ENCODE measurements around the gene TMEM203. TPM values are rescaled to one million over a fixed set of nuclear protein-coding genes. Genes with fewer than 3 reads are reported as not detected.

Gene TMEM203
- total RNA-seq, 4 donors from 2014 or later = 24.7 to 45.9 (median 32.0) TPM

GRCh38 chr9:137184881-137185660 lies 20.4 kb downstream of the TMEM203 start:
- H3K4me3 ChIP-seq = no peak overlapping the region
- intact Hi-C loops (cut with DNase I; ENCODE audit: low total_unique reads) (no loop called here), in situ Hi-C loops (cut with MboI; ENCODE audit: low sequenced_read_pairs in 4 of 4) (no loop called here)
- no peaks in the 10 kb centered on the region for H3K27me3 ChIP-seq
- no peak for ATAC-seq
- peaks cover 32 to 37% of the 10 kb centered on the region in 2 donors for H3K4me1 ChIP-seq
- TF ChIP-seq POLR2A (IDR thresholded peaks at IDR 0.05) = no peak
- H3K36me3 ChIP-seq = peaks cover 3 to 54% of the 10 kb centered on the region in 2 donors
- no peak overlapping the region for H3K27ac ChIP-seq
- DNase-seq = no peak
- no peaks in the 10 kb centered on the region for H3K9me3 ChIP-seq

GRCh38 chr9:137183980-137184595 lies 21.4 kb downstream of the TMEM203 start:
- peaks cover 3 to 61% of the 10 kb centered on the region in 2 donors for H3K36me3 ChIP-seq
- intact Hi-C loops (cut with DNase I; ENCODE audit: low total_unique reads) = no loop called here
- DNase-seq (no peak), ATAC-seq (no peak)
- peaks cover 22 to 27% of the 10 kb centered on the region in 2 donors for H3K4me1 ChIP-seq
- no peak overlapping the region for H3K27ac ChIP-seq
- H3K4me3 ChIP-seq = no peak overlapping the region
- in situ Hi-C loops (cut with MboI; ENCODE audit: low sequenced_read_pairs in 4 of 4) = no loop called here
- no peaks in the 10 kb centered on the region for H3K9me3 ChIP-seq
- no peaks in the 10 kb centered on the region for H3K27me3 ChIP-seq
- no peak for TF ChIP-seq CTCF (IDR thresholded peaks at IDR 0.05 in 4 of 5, conservative IDR thresholded peaks at IDR 0.05 in 1 of 5)
- TF ChIP-seq POLR2A (IDR thresholded peaks at IDR 0.05) = no peak

DNA sequence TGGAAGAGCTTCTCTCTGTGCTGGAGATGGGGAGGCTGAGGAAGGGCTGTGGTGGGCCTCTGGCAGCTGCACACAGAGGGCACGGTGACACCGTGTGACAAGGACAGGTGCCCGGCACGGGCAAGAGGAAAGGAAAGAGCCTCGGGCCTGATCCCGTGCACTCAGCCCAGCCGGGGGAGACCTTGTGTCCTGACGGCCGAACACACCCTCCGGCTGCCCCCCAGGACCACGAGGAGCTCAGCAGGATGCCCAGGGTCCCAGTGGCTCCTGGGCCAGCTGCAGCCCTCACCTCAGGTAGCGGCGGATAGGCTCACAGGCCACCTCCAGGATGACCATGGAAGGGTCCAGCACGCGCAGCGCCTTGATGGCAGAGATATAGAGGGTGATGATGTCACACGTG lies 22.6 kb downstream of the TMEM203 start:
- no peaks in the 10 kb centered on the region for H3K9me3 ChIP-seq
- peaks cover 21 to 23% of the 10 kb centered on the region in 2 donors for H3K4me1 ChIP-seq
- no peak overlapping the region for H3K4me3 ChIP-seq
- H3K36me3 ChIP-seq = peaks cover 3 to 71% of the 10 kb centered on the region in 2 donors
- no peak for ATAC-seq
- TF ChIP-seq POLR2A (IDR thresholded peaks at IDR 0.05) (no peak), CTCF (IDR thresholded peaks at IDR 0.05 in 4 of 5, conservative IDR thresholded peaks at IDR 0.05 in 1 of 5) (no peak)
- no peaks in the 10 kb centered on the region for H3K27me3 ChIP-seq
- intact Hi-C loops (cut with DNase I; ENCODE audit: low total_unique reads) = no loop called here
- no peak overlapping the region for H3K27ac ChIP-seq
- no peak for DNase-seq
- in situ Hi-C loops (cut with MboI; ENCODE audit: low sequenced_read_pairs in 4 of 4) = no loop called here

DNA sequence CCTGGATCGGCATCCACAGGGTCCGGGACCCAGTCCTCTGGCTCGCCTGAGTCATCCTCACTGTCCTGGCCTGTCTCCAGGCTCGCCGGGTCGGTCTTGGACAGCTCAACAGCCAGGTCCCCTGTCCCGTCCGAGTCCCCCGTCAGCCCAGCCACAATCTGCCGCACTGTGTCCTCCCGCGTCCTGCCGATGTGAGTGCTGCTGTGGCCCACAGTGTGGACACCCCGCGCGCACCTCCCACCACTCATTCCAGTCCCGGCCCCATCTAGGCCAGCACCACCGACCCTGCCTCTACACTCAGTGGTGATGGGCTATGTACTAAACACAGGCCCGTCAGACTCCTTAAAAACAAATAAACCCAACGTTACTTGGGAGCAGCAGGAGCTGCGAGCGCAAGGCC lies 23.8 kb downstream of the TMEM203 start:
- H3K27ac ChIP-seq = no peak overlapping the region
- in situ Hi-C loops (cut with MboI; ENCODE audit: low sequenced_read_pairs in 4 of 4) = no loop called here
- TF ChIP-seq CTCF (IDR thresholded peaks at IDR 0.05 in 4 of 5, conservative IDR thresholded peaks at IDR 0.05 in 1 of 5) = no peak
- TF ChIP-seq POLR2A (IDR thresholded peaks at IDR 0.05) = no peak
- peaks cover 3 to 71% of the 10 kb centered on the region in 2 donors for H3K36me3 ChIP-seq
- no peak overlapping the region for H3K4me3 ChIP-seq
- intact Hi-C loops (cut with DNase I; ENCODE audit: low total_unique reads) = no loop called here
- ATAC-seq (no peak), DNase-seq (no peak)
- peaks cover 10 to 11% of the 10 kb centered on the region in 2 donors for H3K4me1 ChIP-seq
- H3K27me3 ChIP-seq = no peaks in the 10 kb centered on the region
- no peaks in the 10 kb centered on the region for H3K9me3 ChIP-seq

DNA sequence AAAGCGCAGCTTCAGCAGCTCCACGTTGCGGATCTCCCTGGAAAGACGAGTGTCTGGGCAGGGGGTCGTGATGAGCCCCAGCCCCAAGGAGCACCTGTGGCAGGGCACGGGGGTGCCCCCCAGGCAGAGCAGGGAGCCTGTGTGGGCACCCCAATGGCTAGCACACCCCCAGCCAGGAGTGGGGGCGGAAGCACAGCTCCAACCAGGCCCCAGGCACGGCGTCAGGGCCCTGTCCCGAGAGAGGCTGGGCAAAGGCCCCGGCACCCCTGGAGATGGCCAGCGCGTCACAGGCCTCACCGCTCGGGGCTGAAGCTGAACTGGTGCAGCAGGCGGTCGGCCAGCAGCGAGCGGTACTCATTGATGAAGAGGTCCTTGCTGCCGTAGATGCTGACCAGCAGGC lies 25.0 kb downstream of the TMEM203 start:
- in situ Hi-C loops (cut with MboI; ENCODE audit: low sequenced_read_pairs in 4 of 4) = no loop called here
- no peaks in the 10 kb centered on the region for H3K4me1 ChIP-seq
- peaks cover 3 to 71% of the 10 kb centered on the region in 2 donors for H3K36me3 ChIP-seq
- H3K4me3 ChIP-seq = no peak overlapping the region
- ATAC-seq = no peak
- DNase-seq = no peak
- no peak overlapping the region for H3K27ac ChIP-seq
- no peaks in the 10 kb centered on the region for H3K9me3 ChIP-seq
- intact Hi-C loops (cut with DNase I; ENCODE audit: low total_unique reads) = no loop called here
- H3K27me3 ChIP-seq = no peaks in the 10 kb centered on the region
- no peak for TF ChIP-seq CTCF (IDR thresholded peaks at IDR 0.05 in 4 of 5, conservative IDR thresholded peaks at IDR 0.05 in 1 of 5)
- no peak for TF ChIP-seq POLR2A (IDR thresholded peaks at IDR 0.05)

All from gastrocnemius medialis (tissue), 4 donors.